Hippocampal formation (tissue), 2 donors: ENCODE data around the gene MSH5.

Experiments used
- DNase-seq, 2 donors: peaks; one replicate each; lab custom pipeline; 2025; lab: John Stamatoyannopoulos, UW

The MSH5 gene

DNA sequence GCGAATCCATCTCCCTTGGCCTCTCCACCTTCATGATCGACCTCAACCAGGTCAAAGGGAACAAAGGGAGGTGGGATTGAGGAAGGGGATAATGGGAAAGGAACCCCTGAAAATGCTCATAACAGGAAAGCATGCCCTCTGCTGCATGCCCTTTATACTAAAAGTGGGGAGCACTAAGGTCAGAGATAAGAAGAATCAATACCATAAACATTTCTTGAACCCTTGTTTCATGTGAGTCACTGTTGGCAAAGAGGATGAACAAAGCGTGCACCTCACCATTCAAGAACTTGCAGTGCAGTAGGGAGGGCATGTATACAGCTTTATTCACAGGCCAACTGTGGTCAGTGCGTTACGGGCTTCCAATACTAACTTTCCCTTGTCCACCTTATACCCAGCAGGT lies 21.0 kb downstream of the MSH5 start:
- no peak for DNase-seq

DNA sequence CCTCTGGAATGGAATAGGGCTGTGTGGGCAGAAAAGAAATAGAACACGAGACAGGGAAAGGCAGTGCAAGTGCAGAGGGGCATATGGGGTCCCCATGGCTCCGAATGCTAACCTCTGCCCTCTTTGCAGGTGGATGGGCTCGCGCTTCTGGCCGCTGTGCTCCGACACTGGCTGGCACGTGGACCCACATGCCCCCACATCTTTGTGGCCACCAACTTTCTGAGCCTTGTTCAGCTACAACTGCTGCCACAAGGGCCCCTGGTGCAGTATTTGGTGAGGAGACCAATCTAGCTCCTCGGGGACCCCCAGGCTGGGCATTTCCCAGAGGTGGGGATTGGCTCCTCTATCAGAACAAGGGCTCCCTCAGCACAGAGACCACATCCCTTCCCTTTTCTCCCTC lies 21.5 kb downstream of the MSH5 start:
- DNase-seq = no peak

DNA sequence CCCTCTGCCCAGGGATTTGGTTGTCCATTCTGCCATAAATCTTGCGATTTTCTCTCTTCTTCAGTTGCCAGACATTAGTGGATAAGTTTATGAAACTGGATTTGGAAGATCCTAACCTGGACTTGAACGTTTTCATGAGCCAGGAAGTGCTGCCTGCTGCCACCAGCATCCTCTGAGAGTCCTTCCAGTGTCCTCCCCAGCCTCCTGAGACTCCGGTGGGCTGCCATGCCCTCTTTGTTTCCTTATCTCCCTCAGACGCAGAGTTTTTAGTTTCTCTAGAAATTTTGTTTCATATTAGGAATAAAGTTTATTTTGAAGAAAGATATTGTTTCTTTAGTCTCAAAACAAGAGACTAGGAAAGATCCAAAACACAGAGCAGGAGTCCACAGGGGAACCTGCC lies 22.6 kb downstream of the MSH5 start, which contains the start of gene SAPCD1:
Gene SAPCD1, plus strand, starts transcription at position 301 of the 400 bp plus-strand sequence. CDS start 399 bp downstream, outside the sequence.
- no peak for DNase-seq

DNA sequence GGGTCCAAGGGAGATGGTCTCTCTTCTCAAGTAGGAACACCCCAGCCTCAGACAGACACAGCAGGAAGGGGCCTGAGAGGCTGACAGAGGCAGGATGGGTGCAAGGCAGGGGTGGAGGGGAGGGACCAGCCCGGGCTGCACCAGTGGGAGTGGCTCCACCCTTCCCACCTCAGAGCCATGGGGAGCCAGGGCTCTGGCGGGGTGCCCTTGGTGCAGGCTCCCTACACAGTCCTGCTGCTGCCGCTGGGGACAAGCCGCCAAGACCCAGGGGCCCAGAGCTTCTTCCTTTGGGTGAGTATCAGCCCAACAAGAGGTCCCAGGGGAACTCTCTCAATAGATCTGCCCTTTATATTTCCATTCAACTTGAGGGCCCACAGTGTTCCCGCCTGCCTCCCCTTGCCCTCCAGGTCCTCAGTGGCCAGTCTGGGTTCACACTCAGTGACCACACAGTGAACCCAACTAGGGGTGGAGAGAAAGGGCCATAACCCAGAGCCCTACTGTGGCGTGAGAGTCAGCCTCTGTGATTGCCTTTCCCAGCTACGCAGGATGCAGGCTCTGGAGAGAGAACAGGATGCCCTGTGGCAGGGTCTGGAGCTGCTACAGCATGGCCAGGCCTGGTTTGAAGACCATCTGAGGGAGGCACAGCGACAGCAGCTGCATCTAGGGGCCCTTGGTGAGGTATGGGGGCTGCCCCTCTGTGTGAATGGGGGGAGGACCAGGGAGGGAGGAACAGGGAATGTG lies 23.2 kb downstream of the MSH5 start:
- no peak for DNase-seq

DNA sequence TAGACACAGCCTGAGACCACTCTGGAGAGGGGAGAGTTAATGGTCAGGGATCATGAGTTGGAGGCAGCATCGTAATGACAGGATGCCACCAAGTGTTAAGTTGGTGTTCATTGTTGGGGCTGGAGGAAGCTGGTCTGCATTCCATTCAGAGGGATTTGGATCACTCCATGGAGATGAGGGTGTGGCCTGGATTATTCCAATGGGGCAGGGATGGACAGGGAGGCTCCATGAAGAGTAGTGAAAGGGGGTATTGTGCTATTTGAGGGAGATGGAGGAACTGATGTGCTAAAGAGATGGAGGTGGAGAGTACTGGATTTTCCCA lies 23.8 kb downstream of the MSH5 start:
- DNase-seq = no peak

DNA sequence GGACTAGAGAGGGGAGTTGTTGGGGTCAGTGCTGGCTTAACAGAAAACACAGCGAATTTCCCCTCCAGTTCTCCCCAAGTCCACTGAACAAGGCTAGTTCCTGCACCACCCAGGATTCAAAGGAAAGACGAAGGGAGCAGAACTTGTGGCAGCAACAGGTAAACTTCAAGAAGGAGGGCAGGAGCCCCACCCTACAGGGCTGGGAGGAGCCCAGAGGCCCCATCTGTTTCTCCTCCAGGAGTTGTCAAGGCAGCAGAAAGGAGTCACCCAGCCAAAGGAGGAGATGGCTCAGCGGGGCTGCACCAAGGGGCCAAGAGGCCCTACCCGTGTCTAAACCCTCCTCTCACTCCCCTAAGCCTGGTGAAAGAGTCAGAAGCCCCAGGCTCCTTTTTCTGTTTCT lies 24.4 kb downstream of the MSH5 start:
- no peak for DNase-seq

DNA sequence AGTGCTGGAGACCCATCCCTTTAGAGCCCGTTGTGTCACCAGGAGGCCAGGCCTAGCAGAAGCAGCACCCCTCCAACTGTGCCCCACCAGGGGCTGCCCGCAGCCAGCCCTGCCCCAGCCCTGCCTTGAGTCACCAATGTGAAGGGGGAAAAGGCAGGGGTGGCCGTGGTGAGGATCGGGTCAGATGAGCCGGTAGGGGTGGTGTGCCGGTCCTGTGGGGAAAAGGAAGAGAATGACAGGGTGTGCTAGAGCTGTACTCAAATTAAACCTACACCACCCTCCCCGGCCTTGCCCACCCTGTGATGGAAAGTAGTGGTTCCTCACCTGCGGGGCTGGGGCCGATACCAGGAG lies 25.7 kb downstream of the MSH5 start:
- DNase-seq = no peak

DNA sequence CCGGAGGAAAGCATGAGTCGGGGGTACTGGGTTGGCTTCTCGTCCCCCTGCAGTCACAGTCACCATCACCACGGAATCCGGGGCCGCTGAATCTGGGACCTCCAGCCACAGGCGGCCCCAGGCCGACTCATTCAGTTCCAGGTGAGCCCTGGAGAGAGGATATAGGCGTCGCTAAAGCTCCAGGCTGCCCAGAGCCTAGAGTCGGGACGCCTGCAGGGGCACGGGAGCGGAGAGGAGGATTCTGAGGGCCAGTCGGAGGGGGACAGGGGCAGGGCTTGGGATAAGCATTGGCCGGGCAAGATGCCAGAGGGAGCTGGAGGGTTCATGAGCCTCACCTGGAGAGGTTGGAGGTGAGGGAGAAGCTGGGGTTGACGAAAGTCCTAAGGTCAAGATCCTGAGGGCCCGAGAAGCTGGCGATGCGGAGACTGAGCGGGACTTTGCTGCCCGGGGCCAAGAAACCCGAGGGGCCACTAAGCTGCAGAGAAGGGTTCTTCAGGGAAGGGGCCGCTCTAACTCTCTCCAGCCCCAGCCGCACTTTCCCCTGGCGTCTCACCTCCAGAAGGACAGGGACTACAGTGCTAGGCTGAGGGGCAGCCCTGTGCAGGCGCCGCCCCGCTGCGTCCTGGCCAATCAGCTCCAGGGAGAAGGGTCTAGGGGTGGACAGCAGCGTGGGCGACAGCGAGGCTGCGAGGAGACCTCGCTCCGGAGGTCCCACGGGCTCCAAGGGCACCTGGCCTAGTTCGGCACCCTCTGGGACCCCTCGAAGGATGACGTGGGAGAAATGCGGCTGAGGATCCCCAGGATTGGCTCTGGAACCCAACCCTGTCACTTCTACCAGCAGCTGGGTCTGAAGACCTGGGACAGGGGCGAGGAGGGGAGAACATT lies 26.3 kb downstream of the MSH5 start:
- no peak for DNase-seq

DNA sequence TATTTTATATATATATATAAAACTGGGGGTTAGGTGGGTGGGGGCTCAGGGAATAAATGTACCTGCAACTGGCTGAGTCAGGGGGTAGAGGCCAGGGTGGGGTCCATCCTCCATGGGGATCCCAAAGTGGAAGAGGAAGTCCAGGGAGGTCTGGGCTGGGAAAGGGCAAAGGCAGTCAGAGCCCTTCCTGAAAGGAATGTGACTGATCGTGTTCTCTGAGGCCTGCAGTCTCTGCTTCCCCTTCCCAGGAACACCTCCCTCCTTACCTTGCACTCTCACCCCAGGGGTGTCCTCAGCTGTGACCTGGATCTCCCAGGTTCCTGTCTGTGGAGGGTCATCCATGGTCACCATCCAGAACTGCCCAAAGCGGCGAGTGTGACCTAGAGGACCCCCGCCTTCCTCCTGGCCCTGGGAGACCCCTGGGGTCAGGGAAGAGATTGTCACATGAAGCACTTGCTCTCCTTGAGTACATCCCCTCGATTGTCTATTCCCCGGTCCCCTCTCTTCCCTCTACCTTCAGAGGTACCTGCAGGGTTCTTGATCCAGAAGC lies 27.4 kb downstream of the MSH5 start:
- DNase-seq = no peak

DNA sequence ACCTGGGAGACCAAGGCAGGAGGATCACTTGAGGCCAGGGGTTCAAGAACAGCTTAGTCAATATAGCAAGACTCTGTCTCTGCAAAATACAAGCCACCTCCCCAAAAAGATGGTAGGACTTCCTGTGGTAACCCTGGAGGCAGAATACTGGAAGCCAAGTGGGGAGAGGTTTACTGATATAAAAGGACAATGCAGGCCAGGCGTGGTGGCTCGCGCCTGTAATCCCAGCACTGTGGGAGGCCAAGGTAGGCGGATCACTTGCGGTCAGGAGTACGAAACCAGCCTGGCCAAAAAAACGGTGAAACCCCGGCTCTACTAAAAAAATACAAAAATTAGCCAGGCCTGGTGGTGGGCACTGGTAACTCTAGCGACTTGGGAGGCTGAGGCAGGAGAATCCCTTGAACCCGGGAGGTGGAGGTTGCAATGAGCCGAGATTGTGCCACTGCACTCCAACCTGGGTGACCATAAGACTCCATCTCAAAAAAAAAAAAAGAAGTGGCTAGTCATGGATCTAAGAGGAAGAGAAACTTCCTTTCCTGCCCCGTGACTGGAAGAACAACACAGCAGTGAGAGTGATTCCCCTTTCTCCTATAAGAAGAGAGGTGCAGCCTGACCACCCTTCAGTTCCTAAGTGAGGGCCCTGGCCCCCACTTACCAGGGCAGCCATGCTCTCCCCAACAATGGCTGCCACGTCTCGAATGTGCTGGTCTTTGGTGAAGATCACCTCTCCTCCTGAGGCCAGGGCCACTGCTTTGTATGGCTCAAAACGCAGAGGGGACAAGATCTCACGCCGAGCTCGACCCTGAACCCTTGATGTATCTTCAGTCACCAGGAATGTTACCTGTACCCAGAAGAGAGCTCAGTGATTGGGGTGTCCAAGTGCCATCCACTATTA lies 28.8 kb downstream of the MSH5 start:
- no peak for DNase-seq

DNA sequence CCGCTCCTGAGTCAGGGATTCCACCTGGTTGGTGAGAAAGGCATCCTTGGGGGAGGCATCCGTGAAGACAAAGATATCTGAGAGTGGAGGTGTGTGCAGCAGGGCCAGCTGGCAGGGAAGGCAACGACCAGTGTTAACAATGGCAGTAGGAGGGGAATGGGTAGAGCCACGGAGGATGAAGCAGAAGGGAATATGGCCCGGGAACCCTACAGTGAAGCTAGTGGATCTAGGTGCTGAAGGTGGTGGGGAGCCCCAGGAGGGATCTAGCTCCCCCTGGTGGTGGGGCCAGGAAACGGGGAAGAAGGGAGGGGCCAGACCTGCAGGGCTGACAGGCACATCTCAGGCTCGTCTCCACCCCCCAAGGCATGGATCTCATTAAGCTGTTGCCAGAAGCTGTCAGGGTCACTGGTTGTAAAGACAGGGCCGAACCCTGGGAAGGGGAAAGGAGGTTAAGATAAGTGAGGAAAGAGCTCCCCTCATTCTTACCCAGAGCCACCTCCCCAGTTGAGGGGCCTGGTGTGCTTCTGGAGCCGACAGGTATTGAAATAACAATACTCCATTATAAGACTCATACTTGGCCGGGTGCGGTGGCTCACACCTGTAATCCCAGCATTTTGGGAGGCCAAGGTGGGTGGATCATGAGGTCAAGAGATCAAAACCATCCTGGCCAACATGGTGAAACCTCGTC lies 30.0 kb downstream of the MSH5 start:
- no peak for DNase-seq

DNA sequence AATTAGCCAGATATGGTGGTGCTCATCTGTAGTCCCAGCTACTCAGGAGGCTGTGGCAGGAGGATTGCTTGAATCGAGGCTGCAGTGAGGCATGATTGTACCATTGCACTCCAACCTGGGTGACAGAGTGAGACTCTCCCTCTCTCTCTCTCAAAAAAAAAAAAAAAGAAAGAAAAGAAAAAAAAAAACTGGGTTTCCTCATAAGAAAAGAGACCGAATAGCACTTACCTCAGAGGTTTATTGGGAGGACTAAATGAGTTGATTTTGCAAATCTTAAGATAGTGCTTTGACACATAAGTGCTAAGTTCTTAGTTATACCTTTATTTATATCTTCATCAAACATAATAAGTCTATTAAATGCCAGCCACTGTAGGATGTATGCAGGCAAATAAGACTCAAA lies 31.1 kb downstream of the MSH5 start:
- DNase-seq = no peak

DNA sequence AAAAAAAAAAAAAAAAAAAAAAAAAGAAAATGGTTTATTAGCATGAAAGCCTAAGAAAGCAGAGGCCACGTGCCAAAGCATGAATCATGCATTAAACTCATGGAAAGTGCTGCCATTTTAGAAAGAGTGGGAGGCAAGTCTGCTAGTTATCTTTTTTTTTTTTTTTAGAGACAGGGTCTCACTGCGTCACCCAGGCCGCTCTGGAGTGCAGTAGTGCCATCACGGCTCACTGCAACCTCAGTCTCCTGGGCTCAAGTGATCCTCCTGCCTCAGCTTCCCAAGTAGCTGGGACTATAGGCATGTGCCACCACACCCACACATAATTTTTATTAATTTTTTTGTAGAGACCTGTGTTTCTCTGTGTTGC lies 32.2 kb downstream of the MSH5 start:
- DNase-seq = no peak

DNA sequence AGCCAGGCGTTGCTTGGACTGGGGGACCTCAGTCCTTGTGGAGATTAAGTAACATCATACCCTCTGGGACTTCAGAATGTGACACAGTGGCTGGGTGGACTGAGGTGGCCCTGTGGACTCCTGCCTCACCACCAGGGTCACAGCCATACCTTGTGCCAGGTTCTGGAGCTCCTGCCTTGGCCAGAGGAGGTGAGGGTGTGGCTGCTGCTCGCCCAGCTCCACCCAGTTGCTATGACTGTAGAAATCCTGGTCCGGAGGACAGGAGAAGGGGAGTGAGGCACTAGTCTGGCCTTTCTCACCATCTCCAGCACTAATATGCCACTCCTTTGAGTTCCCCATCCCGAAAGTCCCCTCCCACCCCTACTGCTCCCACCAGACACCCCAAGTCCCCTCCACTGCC lies 35.4 kb downstream of the MSH5 start:
- no peak for DNase-seq

DNA sequence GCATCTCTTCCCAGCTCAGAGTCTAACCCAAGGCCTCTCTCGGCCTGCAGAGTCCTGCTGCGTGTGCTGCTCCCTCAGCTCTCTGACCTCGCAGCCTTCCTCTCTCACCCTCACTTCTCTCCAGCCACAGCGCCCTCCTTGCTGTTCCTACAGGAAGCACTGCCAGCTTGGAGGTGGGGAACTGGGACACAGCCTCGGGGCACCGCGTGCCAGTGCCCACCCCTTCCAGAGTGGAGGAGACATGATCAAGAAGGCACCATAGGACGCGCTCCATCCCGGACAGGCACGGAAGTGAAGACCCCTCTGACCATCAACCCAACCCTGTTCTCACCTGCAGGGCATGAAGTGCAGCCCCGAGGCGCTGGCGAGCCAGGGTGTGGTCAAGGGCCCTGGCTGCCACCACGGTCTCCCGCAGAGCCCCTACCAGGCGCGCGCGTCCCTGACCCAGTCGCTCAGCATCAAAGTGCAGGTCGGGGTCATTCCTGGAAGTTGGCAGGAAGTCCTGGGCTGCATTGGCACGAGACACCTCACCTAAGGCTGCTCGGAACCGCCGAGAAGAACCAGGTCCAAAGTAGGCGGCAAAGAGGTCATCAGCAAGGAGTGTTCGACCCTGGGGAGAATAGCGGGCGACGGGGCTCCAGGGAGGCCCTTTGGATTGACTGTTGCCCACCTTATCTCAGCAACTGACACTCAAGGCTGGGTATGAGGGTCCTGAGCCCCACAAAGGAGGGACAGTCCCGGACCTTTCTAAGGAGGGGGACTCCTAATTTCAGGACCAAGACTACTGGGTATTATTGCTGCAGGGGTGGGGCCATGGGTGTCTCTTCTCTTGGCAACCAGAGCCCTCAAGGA lies 36.1 kb downstream of the MSH5 start:
- no peak for DNase-seq

DNA sequence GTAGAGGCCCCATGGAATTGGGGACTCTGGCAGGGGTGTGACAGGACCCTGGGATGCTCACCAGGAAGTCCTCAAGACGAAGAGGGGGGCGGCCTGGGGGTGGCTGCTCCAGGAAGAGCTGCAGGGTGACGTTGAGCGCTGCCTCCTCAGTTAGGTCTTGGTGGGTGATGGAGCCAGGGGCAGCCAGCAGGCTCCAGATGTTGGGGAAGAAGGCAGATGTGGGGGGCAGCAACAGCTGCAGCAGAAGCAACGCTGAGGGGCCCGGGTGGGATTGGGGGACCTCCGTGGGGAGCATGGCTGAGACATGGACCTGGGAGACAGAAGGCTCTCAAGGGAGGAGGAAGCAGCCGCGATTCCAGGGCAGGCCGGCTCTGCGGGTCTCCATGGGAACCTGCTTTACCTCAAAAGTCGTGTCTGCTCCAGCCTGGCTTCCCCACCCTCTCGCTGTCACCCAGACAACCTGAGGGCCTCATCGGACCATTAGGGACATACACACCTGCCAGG lies 36.7 kb downstream of the MSH5 start:
- no peak for DNase-seq

DNA sequence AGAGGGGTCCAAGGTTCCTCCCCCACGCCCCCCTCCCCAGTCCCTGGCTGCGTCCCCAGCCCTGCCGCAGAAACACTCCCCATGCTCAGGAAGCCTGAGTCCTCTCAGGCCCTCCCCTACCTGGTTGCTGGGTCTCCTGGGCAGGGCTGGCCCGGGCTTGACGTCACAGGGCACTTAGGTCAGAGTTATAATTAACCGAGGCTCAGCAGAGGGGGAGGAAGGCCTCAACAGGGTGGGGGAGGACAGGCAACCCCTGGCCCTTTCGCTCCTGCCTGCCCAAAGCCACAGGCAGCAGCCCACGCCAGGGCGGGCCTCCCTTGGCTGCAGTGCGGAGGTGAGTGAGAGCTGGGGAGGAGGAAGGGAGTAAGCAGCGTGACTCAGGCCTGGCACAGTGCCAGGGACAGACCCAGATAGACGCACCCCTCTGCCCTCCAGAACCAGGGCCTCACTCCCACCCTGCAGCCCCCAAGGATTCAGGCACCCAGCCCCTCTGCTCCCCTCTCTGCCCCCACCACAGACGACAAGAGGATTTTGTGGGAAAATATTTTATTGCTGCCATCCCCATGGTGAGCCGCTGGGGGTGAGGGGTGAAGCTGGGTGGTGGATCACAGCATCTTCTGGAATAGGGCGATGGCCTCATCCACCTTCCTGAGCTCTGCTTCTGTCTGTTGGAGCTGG lies 37.3 kb downstream of the MSH5 start, which contains the start of gene VWA7:
Gene VWA7, minus strand, starts transcription at position 340 of the 678 bp plus-strand sequence. CDS start 549 bp downstream, outside the sequence.
- no peak for DNase-seq

DNA sequence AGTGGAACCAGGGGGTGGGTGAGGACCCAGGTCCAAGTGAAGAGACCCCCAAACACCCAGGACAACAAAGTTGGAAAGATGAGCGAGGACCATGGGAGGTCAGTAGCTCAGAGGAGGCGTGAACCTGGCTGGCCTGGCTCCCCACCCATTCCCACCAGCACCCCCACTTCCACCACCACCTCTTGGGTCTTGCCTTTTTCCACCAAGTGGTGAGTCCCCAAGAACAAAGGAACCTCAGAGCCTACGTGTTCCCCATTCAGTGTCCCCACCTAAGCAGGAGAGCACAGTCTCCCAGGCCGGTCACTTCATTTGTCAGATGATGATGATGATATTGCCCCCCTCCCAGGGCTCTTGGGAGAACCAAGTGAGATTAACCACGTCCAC lies 37.9 kb downstream of the MSH5 start:
- DNase-seq = no peak

DNA sequence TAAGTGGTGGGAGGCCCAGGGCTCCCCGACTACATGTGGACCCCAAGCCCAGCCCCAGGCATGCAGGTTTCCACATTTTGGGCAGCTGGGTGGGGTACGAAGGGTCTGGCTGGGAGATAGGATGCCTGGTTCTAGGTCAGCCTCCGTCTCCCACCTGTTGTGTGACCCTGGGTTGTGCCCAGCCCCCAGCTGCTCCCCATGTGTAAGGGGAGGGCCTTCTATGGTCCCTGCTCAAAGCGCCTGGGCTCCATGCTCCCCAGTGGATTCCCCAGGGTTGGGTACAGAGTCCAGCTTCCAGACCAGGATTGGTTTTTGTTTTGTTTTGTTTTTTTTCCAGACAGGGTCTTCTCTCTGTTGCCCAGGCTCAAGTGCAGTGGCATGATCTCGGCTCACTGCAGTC lies 38.4 kb downstream of the MSH5 start:
- DNase-seq = no peak
